HCT116 (cell line): Measurements from ENCODE around the gene TEX101. TPM values are rescaled to one million over a fixed set of nuclear protein-coding genes. Genes with fewer than 3 reads are reported as not detected.

Experiments
- ATAC-seq: fragments of 200-7000 bp; cut with Tn5 transposase; 2 replicates; pipeline ENCODE4 v1.9.1; 2020; ENCODE audit warnings: mild to moderate bottlenecking, moderate library complexity
- BruUV-seq: library from RNA; stranded (reverse); fragments of 400-500 nt; replicated peaks from 2 replicates; lab custom pipeline; 2021; lab: Mats Ljungman, UMichigan
- CTCF ChIA-PET: fragments of 300-600 bp; sonication (Branson Sonifier 250); formaldehyde crosslinking; loops from one replicate; lab custom pipeline; 2021; ENCODE audit warnings: antibody characterized with exemption; lab: Charles Lee
- POLR2A ChIA-PET: fragments of 300-600, 350-600 bp; sonication (Branson Sonifier 250); formaldehyde crosslinking; loops from one replicate; lab custom pipeline; 2021; ENCODE audit warnings: antibody characterized with exemption; lab: Charles Lee
- RAD21 ChIA-PET, 2 experiments: fragments of 300-600 bp; sonication (Branson Sonifier 250); formaldehyde crosslinking; loops; one replicate each; lab custom pipeline; 2023; ENCODE audit warnings: low total read pairs in 2 of 2; ENCODE audit not compliant: uncharacterized antibody in 2 of 2, unreplicated experiment in 2 of 2, low non-redundant PET in 1 of 2; lab: Charles Lee
- DNase-seq: peaks from one replicate; pipeline ENCODE4 v3.0.0-alpha.2; 2010; ENCODE audit warnings: low read depth, low spot score
- H2AFZ ChIP-seq: fragments of 200-600 bp; shearing (Covaris generic), sonication (generic); 2 replicates; pipeline ENCODE4 v1.6.1; 2017; ENCODE audit warnings: low read depth, mixed run types, mixed read lengths, antibody characterized with exemption, low read length; ENCODE audit not compliant: poor library complexity, severe bottlenecking
- H3K27ac ChIP-seq: 2 replicates; pipeline ENCODE4 v1.5.1; 2012; ENCODE audit warnings: low read depth, low read length
- H3K27me3 ChIP-seq: fragments of 200-600 bp; sonication (generic); 2 replicates; pipeline ENCODE4 v1.6.1; 2016; ENCODE audit warnings: mixed run types, low read length, mixed read lengths; ENCODE audit not compliant: insufficient read depth
- H3K36me3 ChIP-seq, 2 experiments: fragments of 200-500 bp in 1 of 2; fragments of 200-600 bp in 1 of 2; sonication (Bioruptor generic) in 1 of 2; sonication (generic) in 1 of 2; 2 replicates each; pipeline versions ENCODE4 v1.5.1 to v1.6.1; 2014 to 2016; ENCODE audit warnings: low read length in 2 of 2, inconsistent platforms in 1 of 2, mixed read lengths in 1 of 2, mixed run types in 1 of 2; ENCODE audit not compliant: insufficient read depth in 2 of 2, control insufficient read depth in 1 of 2
- H3K4me1 ChIP-seq, 2 experiments: fragments of 200-600 bp in 1 of 2; sonication (generic) in 1 of 2; 2 replicates each; pipeline versions ENCODE4 v1.5.1 to v1.6.1; 2012 to 2017; ENCODE audit warnings: low read length in 2 of 2, inconsistent platforms in 1 of 2, mild to moderate bottlenecking in 1 of 2, mixed read lengths in 1 of 2, mixed run types in 1 of 2, moderate library complexity in 1 of 2; ENCODE audit not compliant: insufficient read depth in 2 of 2, control insufficient read depth in 1 of 2
- H3K4me2 ChIP-seq: fragments of 200-600 bp; sonication (generic); 2 replicates; pipeline ENCODE4 v1.6.1; 2017; ENCODE audit warnings: mixed run types, low read length, mixed read lengths
- H3K4me3 ChIP-seq, 2 experiments: fragments of 200-600 bp in 1 of 2; sonication (generic) in 1 of 2; replicated peaks in 1 of 2; 2 replicates each; pipeline ENCODE4 v1.5.1; 2011 to 2016; ENCODE audit warnings: low read length in 2 of 2, control low read depth in 1 of 2, low read depth in 1 of 2, mild to moderate bottlenecking in 1 of 2, mixed read lengths in 1 of 2, mixed run types in 1 of 2
- H3K79me2 ChIP-seq: fragments of 200-600 bp; sonication (generic); 2 replicates; pipeline ENCODE4 v1.6.1; 2017; ENCODE audit warnings: mild to moderate bottlenecking, mixed run types, low read length, moderate library complexity, mixed read lengths; ENCODE audit not compliant: insufficient read depth
- H3K9ac ChIP-seq: fragments of 200-600 bp; sonication (generic); 2 replicates; pipeline ENCODE4 v1.6.1; 2016; ENCODE audit warnings: low read length, mixed read lengths
- H3K9me2 ChIP-seq: fragments of 200-600 bp; sonication (generic), shearing (Covaris generic); 2 replicates; pipeline ENCODE4 v1.6.1; 2017; ENCODE audit warnings: mixed run types, mild to moderate bottlenecking, moderate library complexity; ENCODE audit not compliant: insufficient read depth
- H3K9me3 ChIP-seq, 2 experiments: fragments of 200-500 bp in 1 of 2; fragments of 200-600 bp in 1 of 2; sonication (Bioruptor generic) in 1 of 2; sonication (generic) in 1 of 2; 2 replicates each; pipeline ENCODE4 v1.6.1; 2014 to 2017; ENCODE audit warnings: low read length in 2 of 2, mixed read lengths in 2 of 2, inconsistent platforms in 1 of 2, low read depth in 1 of 2, mild to moderate bottlenecking in 1 of 2, mixed run types in 1 of 2, moderate library complexity in 1 of 2; ENCODE audit not compliant: control insufficient read depth in 1 of 2, insufficient read depth in 1 of 2
- H4K20me1 ChIP-seq: fragments of 200-600 bp; sonication (generic), shearing (Covaris generic); 2 replicates; pipeline ENCODE4 v1.6.1; 2017; ENCODE audit warnings: mixed run types, mild to moderate bottlenecking, moderate library complexity; ENCODE audit not compliant: insufficient read depth
- ELF1 ChIP-seq: IDR thresholded peaks from 2 replicates; pipeline ENCODE4 v1.6.1; 2012; ENCODE audit warnings: low read depth, borderline replicate concordance
- EZH2 ChIP-seq: fragments of 200-600 bp; sonication (generic); IDR thresholded peaks from 2 replicates; pipeline ENCODE4 v1.6.1; 2017; ENCODE audit warnings: antibody characterized with exemption, mixed run types
- EZH2phosphoT487 ChIP-seq: fragments of 200-600 bp; IDR thresholded peaks from 2 replicates; pipeline ENCODE4 v1.6.1; 2018; ENCODE audit warnings: antibody characterized with exemption, borderline replicate concordance
- FOSL1 ChIP-seq: IDR thresholded peaks from 2 replicates; pipeline ENCODE4 v1.6.1; 2012; ENCODE audit warnings: low read depth
- JUND ChIP-seq: IDR thresholded peaks from 2 replicates; pipeline ENCODE4 v1.6.1; 2012
- POLR2A ChIP-seq: IDR thresholded peaks from 2 replicates; pipeline ENCODE4 v1.7.0; 2011; ENCODE audit warnings: borderline replicate concordance; ENCODE audit not compliant: insufficient read depth, insufficient read length; ENCODE audit errors: extremely low read depth
- POLR2AphosphoS5 ChIP-seq: IDR thresholded peaks from 2 replicates; pipeline ENCODE4 v1.6.1; 2011; ENCODE audit warnings: mild to moderate bottlenecking, low read depth, low read length, moderate library complexity
- RAD21 ChIP-seq: IDR thresholded peaks from 2 replicates; pipeline ENCODE4 v1.6.1; 2012; ENCODE audit warnings: low read depth, mild to moderate bottlenecking
- SIN3A ChIP-seq: IDR thresholded peaks from 2 replicates; pipeline ENCODE4 v1.6.1; 2012; ENCODE audit warnings: low read depth
- SRF ChIP-seq: IDR thresholded peaks from 2 replicates; pipeline ENCODE4 v1.6.1; 2012; ENCODE audit warnings: low read depth
- ZFX ChIP-seq: fragments of 450-650 bp; IDR thresholded peaks from 2 replicates; pipeline ENCODE4 v1.6.1; 2017
- ZNF274 ChIP-seq: fragments of 200-500 bp; sonication (Bioruptor generic); IDR thresholded peaks from 2 replicates; pipeline ENCODE4 v1.6.1; 2014; ENCODE audit warnings: mild to moderate bottlenecking, low read depth, low read length, inconsistent platforms
- intact Hi-C: fragments of 100-400 bp; cut with micrococcal nuclease; formaldehyde crosslinking; loops from 2 replicates; pipeline ENCODE4 v1.10.0; 2022
- total RNA-seq: library from RNA; stranded (reverse); gene quantifications from one replicate; pipeline ENCODE4 v1.2.1, GENCODE V29; 2021; ENCODE audit not compliant: unreplicated experiment
- TF ChIP-seq, protein P1 (sequence below): IDR thresholded peaks from 2 replicates; pipeline ENCODE4 v1.6.1; 2012; ENCODE audit warnings: low read depth
- TF ChIP-seq, protein P2 (sequence below): IDR thresholded peaks from 2 replicates; pipeline ENCODE4 v1.6.1; 2012
- TF ChIP-seq, protein P3 (sequence below): IDR thresholded peaks from 2 replicates; pipeline ENCODE4 v1.6.1; 2011; ENCODE audit warnings: mild to moderate bottlenecking, low read length, moderate library complexity; ENCODE audit not compliant: insufficient replicate concordance; ENCODE audit errors: extremely low read depth
- TF ChIP-seq, protein P4 (sequence below), 3 experiments: fragments of 200-600 bp in 1 of 3; sonication (generic) in 1 of 3; IDR thresholded peaks in 2 of 3; conservative IDR thresholded peaks in 1 of 3; 2 replicates each; pipeline ENCODE4 v1.5.1; 2012 to 2017; ENCODE audit warnings: low read depth in 2 of 3, low read length in 2 of 3, antibody characterized with exemption in 1 of 3, borderline replicate concordance in 1 of 3, control low read depth in 1 of 3, mild to moderate bottlenecking in 1 of 3, mixed read lengths in 1 of 3, mixed run types in 1 of 3, moderate library complexity in 1 of 3; ENCODE audit not compliant: insufficient read depth in 1 of 3

TEX101 gene
- total RNA-seq, 1 experiment from 2014 or later, result not detected

DNA sequence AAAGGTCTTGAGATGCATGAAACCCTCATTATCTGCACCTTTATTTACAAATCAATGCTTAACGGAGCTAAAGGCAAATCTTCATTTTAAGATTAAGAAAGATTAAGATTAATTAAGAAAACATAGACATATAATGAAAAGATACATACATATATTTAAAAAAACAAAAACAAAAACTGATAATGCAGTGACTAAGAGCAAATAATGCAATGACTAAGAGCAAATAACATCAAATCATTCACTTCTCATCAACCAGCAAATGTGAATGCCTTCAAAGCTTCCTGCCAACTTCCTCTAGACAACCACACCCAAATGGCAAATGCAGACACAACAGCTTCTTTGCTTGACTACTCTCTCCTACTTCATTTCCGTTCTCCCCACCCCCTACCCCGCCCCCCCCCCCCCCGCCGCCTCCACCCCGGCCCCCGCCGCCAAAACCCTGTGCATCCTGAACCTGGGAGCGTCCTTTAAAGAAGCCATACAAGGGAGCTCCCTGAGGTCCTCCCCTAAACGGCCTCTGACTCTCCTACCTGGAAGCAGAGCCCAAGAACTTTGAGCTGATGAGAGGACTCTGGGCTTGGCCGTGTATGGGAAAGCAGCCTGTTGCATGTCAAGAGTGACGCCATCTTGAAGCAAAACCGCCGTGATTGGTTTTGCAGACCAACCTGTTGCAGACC lies 24.5 kb downstream of the TEX101 start (continued):
- no peak for TF ChIP-seq POLR2A
- TF ChIP-seq ZFX, result no peak
- TF ChIP-seq, protein P1, sequence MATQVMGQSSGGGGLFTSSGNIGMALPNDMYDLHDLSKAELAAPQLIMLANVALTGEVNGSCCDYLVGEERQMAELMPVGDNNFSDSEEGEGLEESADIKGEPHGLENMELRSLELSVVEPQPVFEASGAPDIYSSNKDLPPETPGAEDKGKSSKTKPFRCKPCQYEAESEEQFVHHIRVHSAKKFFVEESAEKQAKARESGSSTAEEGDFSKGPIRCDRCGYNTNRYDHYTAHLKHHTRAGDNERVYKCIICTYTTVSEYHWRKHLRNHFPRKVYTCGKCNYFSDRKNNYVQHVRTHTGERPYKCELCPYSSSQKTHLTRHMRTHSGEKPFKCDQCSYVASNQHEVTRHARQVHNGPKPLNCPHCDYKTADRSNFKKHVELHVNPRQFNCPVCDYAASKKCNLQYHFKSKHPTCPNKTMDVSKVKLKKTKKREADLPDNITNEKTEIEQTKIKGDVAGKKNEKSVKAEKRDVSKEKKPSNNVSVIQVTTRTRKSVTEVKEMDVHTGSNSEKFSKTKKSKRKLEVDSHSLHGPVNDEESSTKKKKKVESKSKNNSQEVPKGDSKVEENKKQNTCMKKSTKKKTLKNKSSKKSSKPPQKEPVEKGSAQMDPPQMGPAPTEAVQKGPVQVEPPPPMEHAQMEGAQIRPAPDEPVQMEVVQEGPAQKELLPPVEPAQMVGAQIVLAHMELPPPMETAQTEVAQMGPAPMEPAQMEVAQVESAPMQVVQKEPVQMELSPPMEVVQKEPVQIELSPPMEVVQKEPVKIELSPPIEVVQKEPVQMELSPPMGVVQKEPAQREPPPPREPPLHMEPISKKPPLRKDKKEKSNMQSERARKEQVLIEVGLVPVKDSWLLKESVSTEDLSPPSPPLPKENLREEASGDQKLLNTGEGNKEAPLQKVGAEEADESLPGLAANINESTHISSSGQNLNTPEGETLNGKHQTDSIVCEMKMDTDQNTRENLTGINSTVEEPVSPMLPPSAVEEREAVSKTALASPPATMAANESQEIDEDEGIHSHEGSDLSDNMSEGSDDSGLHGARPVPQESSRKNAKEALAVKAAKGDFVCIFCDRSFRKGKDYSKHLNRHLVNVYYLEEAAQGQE, result no peak
- TF ChIP-seq JUND, result 0 out of 2 replicates have a peak, but pooled peaks have one; percentile 39
- TF ChIP-seq EZH2, result no peak
- TF ChIP-seq, protein P2, sequence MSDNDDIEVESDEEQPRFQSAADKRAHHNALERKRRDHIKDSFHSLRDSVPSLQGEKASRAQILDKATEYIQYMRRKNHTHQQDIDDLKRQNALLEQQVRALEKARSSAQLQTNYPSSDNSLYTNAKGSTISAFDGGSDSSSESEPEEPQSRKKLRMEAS, result no peak
- TF ChIP-seq ELF1, result no peak
- no peak for TF ChIP-seq EZH2phosphoT487
- TF ChIP-seq SIN3A, result no peak

DNA sequence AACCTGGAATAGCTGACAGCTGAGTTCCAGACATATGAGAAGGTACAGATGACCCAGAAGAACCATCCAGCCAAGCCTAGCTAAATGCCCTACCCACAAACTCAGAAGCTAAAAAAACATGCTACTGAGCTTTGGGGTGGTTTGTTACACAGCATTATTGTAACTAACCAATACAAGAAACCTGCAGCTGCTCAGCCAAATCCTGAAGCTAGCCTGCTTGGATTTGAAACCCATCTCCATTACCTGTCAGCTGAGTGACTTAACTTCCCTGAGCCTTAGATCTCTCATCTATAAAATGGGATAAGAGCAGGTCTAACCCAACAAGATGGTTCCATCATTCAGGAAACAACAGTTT lies 25.0 kb downstream of the TEX101 start:
- no peak overlapping the region for H3K4me3 ChIP-seq
- H3K9me3 ChIP-seq, result no peaks in the 10 kb centered on the region; a peak in 1 of 4 replicates
- POLR2A ChIA-PET, result interaction anchor here (1.6 kb wide), 1 partner anchor 85 kb away, joined by 5 read pairs; no protein-coding TSS in a partner anchor
- CTCF ChIA-PET, result interaction anchor here (1.0 to 1.4 kb wide), 3 partner anchors 11 to 81 kb away, joined by 3 to 5 read pairs (median 3); no protein-coding TSS in a partner anchor
- no peak overlapping the region for H3K27ac ChIP-seq
- no peak overlapping the region for H3K9ac ChIP-seq
- intact Hi-C loops, result loop anchor here (10.0 kb wide), 1 partner anchor 505 kb away; no protein-coding TSS in a partner anchor
- no peak overlapping the region for H3K4me2 ChIP-seq
- H3K9me2 ChIP-seq, result no peaks in the 10 kb centered on the region
- H3K79me2 ChIP-seq, result no peaks in the 10 kb centered on the region
- no TSS peak for BruUV-seq
- no peak for ATAC-seq
- H3K4me1 ChIP-seq, result peaks cover 0 to 16% of the 10 kb centered on the region in 2 experiments; a peak in 2 of 4 replicates
- no peak overlapping the region for H2AFZ ChIP-seq
- RAD21 ChIA-PET, result no interaction called here
- DNase-seq, result no peak
- H4K20me1 ChIP-seq, result no peaks in the 10 kb centered on the region
- no peaks in the 10 kb centered on the region for H3K36me3 ChIP-seq
- H3K27me3 ChIP-seq, result no peaks in the 10 kb centered on the region
- TF ChIP-seq RAD21 (no peak), EZH2 (no peak), FOSL1 (no peak), SRF (no peak), ZNF274 (no peak), SIN3A (no peak), POLR2AphosphoS5 (no peak), ZFX (no peak)
- TF ChIP-seq, protein P3, sequence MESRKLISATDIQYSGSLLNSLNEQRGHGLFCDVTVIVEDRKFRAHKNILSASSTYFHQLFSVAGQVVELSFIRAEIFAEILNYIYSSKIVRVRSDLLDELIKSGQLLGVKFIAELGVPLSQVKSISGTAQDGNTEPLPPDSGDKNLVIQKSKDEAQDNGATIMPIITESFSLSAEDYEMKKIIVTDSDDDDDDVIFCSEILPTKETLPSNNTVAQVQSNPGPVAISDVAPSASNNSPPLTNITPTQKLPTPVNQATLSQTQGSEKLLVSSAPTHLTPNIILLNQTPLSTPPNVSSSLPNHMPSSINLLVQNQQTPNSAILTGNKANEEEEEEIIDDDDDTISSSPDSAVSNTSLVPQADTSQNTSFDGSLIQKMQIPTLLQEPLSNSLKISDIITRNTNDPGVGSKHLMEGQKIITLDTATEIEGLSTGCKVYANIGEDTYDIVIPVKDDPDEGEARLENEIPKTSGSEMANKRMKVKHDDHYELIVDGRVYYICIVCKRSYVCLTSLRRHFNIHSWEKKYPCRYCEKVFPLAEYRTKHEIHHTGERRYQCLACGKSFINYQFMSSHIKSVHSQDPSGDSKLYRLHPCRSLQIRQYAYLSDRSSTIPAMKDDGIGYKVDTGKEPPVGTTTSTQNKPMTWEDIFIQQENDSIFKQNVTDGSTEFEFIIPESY, result no peak
- TF ChIP-seq, protein P4, sequence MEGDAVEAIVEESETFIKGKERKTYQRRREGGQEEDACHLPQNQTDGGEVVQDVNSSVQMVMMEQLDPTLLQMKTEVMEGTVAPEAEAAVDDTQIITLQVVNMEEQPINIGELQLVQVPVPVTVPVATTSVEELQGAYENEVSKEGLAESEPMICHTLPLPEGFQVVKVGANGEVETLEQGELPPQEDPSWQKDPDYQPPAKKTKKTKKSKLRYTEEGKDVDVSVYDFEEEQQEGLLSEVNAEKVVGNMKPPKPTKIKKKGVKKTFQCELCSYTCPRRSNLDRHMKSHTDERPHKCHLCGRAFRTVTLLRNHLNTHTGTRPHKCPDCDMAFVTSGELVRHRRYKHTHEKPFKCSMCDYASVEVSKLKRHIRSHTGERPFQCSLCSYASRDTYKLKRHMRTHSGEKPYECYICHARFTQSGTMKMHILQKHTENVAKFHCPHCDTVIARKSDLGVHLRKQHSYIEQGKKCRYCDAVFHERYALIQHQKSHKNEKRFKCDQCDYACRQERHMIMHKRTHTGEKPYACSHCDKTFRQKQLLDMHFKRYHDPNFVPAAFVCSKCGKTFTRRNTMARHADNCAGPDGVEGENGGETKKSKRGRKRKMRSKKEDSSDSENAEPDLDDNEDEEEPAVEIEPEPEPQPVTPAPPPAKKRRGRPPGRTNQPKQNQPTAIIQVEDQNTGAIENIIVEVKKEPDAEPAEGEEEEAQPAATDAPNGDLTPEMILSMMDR (IDR thresholded peaks at IDR 0.05 in 2 of 3, conservative IDR thresholded peaks at IDR 0.05 in 1 of 3; ENCODE audit: borderline replicate concordance in 1 of 3, insufficient read depth in 1 of 3, low read depth in 2 of 3, low read length in 2 of 3), result no peak
- TF ChIP-seq, protein P2, result no peak
